PFSK-1 (cell line): ENCODE measurements around the gene FNDC3A.

Experiments
- FOXP2 ChIP-seq: optimal IDR thresholded peaks from 2 replicates; pipeline ENCODE3; 2011; ENCODE audit warnings: borderline replicate concordance, control low read depth, inconsistent platforms; ENCODE audit not compliant: insufficient read depth; ENCODE audit errors: extremely low read length, extremely low read depth
- POLR2AphosphoS5 ChIP-seq: IDR thresholded peaks from 2 replicates; pipeline ENCODE4 v1.6.1; 2012; ENCODE audit warnings: low read depth, mild to moderate bottlenecking, control low read depth, low read length, moderate library complexity
- REST ChIP-seq, 2 experiments: IDR thresholded peaks; 2 replicates each; pipeline versions ENCODE4 v1.6.1 to v1.8.0; 2011 to 2012; ENCODE audit warnings: low read depth in 2 of 2, low read length in 2 of 2, control low read depth in 1 of 2, inconsistent platforms in 1 of 2, mild to moderate bottlenecking in 1 of 2, moderate library complexity in 1 of 2; ENCODE audit not compliant: insufficient read depth in 1 of 2
- SIN3A ChIP-seq: IDR thresholded peaks from 2 replicates; pipeline ENCODE4 v1.6.1; 2012; ENCODE audit warnings: mild to moderate bottlenecking, low read length, moderate library complexity, borderline replicate concordance; ENCODE audit not compliant: insufficient read depth
- TAF1 ChIP-seq: IDR thresholded peaks from 2 replicates; pipeline ENCODE4 v1.6.1; 2012; ENCODE audit warnings: low read length, control low read depth, borderline replicate concordance; ENCODE audit not compliant: insufficient read depth

Gene FNDC3A

DNA sequence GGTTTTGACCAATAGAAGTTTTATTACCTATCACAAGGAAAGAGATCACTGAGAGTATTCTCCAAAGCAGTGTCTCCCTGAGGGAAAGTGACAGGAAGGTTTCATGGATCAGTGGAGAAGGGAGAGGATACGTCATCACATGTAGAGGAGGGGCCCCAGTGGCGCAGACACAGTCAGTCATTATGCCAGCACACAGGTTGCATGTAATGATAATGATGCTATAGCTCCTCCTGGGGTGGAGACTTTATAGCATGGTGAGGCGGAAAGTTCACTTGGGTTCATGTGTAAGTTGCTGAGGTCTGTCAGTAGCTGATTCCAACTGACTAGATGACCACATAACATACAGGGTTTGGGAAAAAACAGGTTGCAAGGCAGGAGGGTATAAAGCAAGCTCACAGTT is 88.8 kb downstream of the FNDC3A start:
- TF ChIP-seq FOXP2 (no peak), POLR2AphosphoS5 (no peak), TAF1 (no peak), SIN3A (no peak), REST (IDR thresholded peaks at IDR 0.05; ENCODE audit: insufficient read depth in 1 of 2, low read depth in 2 of 2, low read length in 2 of 2) (no peak)

DNA sequence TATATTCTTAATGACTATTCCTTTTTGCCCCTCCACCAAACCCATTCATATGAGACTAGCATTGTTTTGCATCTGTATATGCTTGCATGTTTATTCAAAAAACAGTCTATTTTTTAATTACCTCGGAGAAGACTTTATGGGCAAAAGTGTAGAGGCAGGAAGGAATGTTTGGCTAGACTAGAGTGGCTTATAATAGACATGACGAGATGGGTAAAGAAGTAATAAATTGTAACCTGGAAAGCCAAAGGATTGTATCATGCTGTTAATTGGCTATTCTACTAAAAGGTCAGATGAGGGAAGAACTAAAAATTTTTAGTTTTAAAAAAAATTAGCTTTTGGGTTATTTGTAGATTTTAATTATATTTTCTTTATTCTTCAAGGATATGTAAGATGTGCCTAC is 91.1 kb downstream of the FNDC3A start:
- no peak for TF ChIP-seq POLR2AphosphoS5
- no peak for TF ChIP-seq REST (IDR thresholded peaks at IDR 0.05; ENCODE audit: insufficient read depth in 1 of 2, low read depth in 2 of 2, low read length in 2 of 2)
- no peak for TF ChIP-seq TAF1
- TF ChIP-seq SIN3A: no peak
- no peak for TF ChIP-seq FOXP2

- no peak for TF ChIP-seq TAF1
- no peak for TF ChIP-seq SIN3A
- no peak for TF ChIP-seq POLR2AphosphoS5
- TF ChIP-seq REST (IDR thresholded peaks at IDR 0.05; ENCODE audit: insufficient read depth in 1 of 2, low read depth in 2 of 2, low read length in 2 of 2): no peak
- no peak for TF ChIP-seq FOXP2
These were observed 95.7 kb downstream of the FNDC3A start for GRCh38 chr13:49071341-49071937.

DNA sequence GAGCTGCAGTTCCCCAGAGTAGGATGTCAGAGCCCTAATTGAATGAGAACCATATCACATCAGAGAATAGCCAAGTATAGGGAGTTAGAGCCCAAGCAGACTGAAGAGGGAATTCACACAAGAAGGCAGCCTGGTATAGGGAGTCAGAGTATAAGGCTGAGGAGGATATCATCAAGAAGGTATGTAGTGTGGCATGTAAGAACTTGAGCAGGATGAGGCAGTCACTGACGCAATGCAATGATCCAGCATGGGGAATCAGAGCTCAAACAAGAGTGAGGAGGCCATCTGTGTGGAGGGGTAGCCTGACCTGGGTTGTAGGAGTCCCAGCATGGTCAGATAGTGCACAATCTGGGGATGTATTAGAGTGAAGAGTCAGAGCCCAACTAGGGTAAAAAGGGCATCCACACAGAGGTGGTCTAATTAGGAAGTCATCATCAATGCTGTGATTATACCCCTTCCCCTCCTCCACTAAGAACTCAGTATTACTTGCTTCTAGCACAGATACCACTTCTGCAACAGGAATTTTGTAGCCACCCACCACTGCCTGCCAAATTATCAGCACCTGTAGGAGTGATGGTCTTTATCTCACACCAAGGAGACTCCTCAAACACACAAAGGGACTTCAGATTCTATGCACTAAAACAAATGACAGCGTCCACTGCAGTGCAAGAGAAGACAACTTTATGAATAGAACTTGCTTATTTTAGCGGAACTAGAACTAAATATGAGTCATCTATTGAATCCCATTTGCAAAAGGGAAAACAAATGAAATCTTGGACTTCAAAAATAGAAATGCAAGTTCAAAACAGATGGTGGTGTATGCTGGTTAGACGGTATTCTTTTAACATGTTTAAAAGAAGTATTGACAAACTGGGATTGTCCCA is 107.2 kb downstream of the FNDC3A start:
- no peak for TF ChIP-seq TAF1
- no peak for TF ChIP-seq FOXP2
- no peak for TF ChIP-seq SIN3A
- no peak for TF ChIP-seq REST (IDR thresholded peaks at IDR 0.05; ENCODE audit: insufficient read depth in 1 of 2, low read depth in 2 of 2, low read length in 2 of 2)
- TF ChIP-seq POLR2AphosphoS5: no peak
